Measurements from ENCODE around the gene ENOX2.

The ENOX2 gene

GRCh38 chrX:130857207-130857606 is 45.8 kb downstream of the ENOX2 start:
- no peak for TF ChIP-seq CTCF (IDR thresholded peaks at IDR 0.05; ENCODE audit: borderline replicate concordance, insufficient read depth, low read depth, low read length)

GRCh38 chrX:130851569-130851968 is 51.4 kb downstream of the ENOX2 start:
- no peak for TF ChIP-seq CTCF (IDR thresholded peaks at IDR 0.05; ENCODE audit: borderline replicate concordance, insufficient read depth, low read depth, low read length)
- no peak overlapping the region for H3K4me3 ChIP-seq (ENCODE audit: low read depth, low read length)

More at GRCh38 chrX:130857207-130857606, 45.8 kb downstream of the ENOX2 start:
- no peak overlapping the region for H3K4me3 ChIP-seq (ENCODE audit: low read depth, low read length)

GRCh38 chrX:130848763-130849162 is 54.2 kb downstream of the ENOX2 start:
- TF ChIP-seq CTCF (IDR thresholded peaks at IDR 0.05; ENCODE audit: borderline replicate concordance, insufficient read depth, low read depth, low read length) = no peak
- H3K4me3 ChIP-seq (ENCODE audit: low read depth, low read length) = no peak overlapping the region

GRCh38 chrX:130846746-130847145 is 56.3 kb downstream of the ENOX2 start:
- H3K4me3 ChIP-seq (ENCODE audit: low read depth, low read length) = no peak overlapping the region
- TF ChIP-seq CTCF (IDR thresholded peaks at IDR 0.05; ENCODE audit: borderline replicate concordance, insufficient read depth, low read depth, low read length) = no peak

- TF ChIP-seq CTCF (IDR thresholded peaks at IDR 0.05; ENCODE audit: borderline replicate concordance, insufficient read depth, low read depth, low read length) = no peak
Measured at GRCh38 chrX:130841776-130842175, 61.2 kb downstream of the ENOX2 start.

GRCh38 chrX:130840345-130840744 is 62.7 kb downstream of the ENOX2 start:
- TF ChIP-seq CTCF (IDR thresholded peaks at IDR 0.05; ENCODE audit: borderline replicate concordance, insufficient read depth, low read depth, low read length) = no peak
- no peak overlapping the region for H3K4me3 ChIP-seq (ENCODE audit: low read depth, low read length)

More at GRCh38 chrX:130841776-130842175, 61.2 kb downstream of the ENOX2 start:
- no peak overlapping the region for H3K4me3 ChIP-seq (ENCODE audit: low read depth, low read length)

- TF ChIP-seq CTCF (IDR thresholded peaks at IDR 0.05; ENCODE audit: borderline replicate concordance, insufficient read depth, low read depth, low read length) = no peak
- H3K4me3 ChIP-seq (ENCODE audit: low read depth, low read length) = no peak overlapping the region
Measured at GRCh38 chrX:130836447-130836846, 66.6 kb downstream of the ENOX2 start.

Data from GM12875 (cell line).